Measurements from ENCODE around the gene PIP4P1. TPM values are rescaled to one million over a fixed set of nuclear protein-coding genes. Genes with fewer than 3 reads are reported as not detected.
"Not testable (repeated sequence)": the region's sequence is repeated elsewhere in the genome, so short reads cannot be mapped to it uniquely, and the experiment has no call there.

The PIP4P1 gene
- total RNA-seq, 2 experiments from 2014 or later: 27.6 to 28.7 TPM

DNA sequence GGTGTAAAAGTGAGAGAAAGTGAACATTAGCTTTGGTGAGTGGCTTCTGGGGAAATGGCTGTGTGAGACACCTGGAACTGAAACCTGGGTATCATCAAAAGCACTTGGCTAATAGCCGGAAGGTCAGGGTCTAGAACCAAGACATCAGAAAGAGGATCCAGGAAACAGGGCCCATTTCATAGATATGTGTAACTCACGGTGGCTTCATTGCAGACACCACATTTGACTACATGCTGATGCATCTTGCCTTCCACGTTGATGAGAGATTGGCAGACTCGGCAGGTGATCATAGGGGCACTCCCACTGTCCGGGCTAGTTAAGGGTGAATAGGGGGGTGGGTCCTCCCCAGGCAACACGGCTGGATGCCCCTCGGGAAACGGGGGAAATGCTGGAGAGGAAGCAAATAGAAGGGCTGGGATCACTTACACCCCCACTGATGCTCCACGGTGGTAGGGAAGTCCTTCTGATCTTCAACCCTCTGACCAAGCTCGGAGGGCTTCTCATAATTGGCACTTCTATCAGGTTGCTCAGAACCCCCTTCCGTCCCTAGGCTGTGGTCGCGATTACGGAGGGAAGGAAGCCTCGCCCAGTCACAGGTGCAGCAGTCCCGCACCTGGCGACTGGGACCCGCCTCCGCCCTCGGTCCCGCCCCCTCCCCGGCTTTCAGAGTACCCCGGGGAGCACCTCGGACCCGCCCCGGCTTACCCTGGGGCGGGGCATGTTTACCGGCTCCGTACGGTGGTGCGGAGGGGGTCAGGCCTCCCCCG is 593 bp downstream of the PIP4P1 start:
- Mint-ChIP-seq H3K36me3 (peaks cover 9% of the 10 kb centered on the region), H3K27me3 (peaks cover 5% of the 10 kb centered on the region), H3K9me3 (no peaks in the 10 kb centered on the region), H3K27ac (peak overlapping the region; percentile 92), H3K4me1 (peaks cover 25% of the 10 kb centered on the region), H3K4me3 (peak overlapping the region; percentile 92)
- peak; percentile 50 for DNase-seq

DNA sequence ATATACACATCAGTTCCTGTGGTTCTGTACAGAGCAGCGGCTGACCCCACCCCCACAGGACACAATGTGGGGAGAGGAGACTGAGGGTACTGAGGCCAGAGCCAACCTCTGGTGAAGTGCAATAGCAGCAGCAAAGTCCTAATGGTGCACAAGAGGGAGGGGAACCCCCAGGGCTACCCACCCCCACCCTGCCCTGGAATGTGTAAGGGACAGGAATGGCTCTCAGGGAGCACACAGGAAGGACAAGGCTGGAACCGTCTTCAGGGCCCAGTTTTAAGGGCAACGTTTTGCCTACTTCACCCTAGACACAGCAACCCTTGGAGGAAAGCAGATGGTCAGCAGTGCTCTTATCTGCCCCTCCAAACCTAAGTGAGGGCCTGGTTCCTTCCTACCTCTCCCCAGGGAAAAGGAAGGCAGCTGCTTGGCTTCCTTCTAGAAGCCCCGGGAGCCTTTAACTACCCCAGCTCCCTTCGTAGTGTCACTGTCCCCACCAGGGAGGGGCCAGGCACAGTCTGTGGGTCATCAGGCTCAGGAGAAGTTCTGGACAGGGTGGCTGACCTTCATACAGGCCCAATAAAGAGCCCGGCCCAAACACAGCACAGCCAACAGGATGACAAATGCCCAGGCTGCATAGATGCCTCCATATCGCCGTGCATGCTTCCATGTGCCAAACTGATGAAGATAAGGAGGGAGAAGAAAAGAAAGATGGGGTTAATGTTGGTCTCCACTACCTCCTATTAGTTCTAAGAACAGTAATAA is 3.0 kb downstream of the PIP4P1 start:
- Mint-ChIP-seq H3K4me3 (no peak overlapping the region), H3K36me3 (peaks cover 9% of the 10 kb centered on the region), H3K27me3 (peaks cover 5% of the 10 kb centered on the region), H3K27ac (peak overlapping the region; percentile 11), H3K4me1 (peaks cover 25% of the 10 kb centered on the region), H3K9me3 (no peaks in the 10 kb centered on the region)
- DNase-seq: no peak

- Mint-ChIP-seq H3K9me3 (no peaks in the 10 kb centered on the region), H3K27me3 (peaks cover 5% of the 10 kb centered on the region), H3K36me3 (peaks cover 14% of the 10 kb centered on the region), H3K4me1 (peaks cover 29% of the 10 kb centered on the region), H3K27ac (no peak overlapping the region), H3K4me3 (no peak overlapping the region)
- no peak for DNase-seq
Observed at GRCh38 chr14:20456971-20457370, 4.3 kb downstream of the PIP4P1 start.

- Mint-ChIP-seq H3K4me1 (peaks cover 28% of the 10 kb centered on the region), H3K27me3 (no peaks in the 10 kb centered on the region), H3K4me3 (no peak overlapping the region), H3K27ac (no peak overlapping the region), H3K36me3 (peaks cover 17% of the 10 kb centered on the region), H3K9me3 (no peaks in the 10 kb centered on the region)
- DNase-seq: no peak
Observed at GRCh38 chr14:20455355-20456300, 5.6 kb downstream of the PIP4P1 start.

DNA sequence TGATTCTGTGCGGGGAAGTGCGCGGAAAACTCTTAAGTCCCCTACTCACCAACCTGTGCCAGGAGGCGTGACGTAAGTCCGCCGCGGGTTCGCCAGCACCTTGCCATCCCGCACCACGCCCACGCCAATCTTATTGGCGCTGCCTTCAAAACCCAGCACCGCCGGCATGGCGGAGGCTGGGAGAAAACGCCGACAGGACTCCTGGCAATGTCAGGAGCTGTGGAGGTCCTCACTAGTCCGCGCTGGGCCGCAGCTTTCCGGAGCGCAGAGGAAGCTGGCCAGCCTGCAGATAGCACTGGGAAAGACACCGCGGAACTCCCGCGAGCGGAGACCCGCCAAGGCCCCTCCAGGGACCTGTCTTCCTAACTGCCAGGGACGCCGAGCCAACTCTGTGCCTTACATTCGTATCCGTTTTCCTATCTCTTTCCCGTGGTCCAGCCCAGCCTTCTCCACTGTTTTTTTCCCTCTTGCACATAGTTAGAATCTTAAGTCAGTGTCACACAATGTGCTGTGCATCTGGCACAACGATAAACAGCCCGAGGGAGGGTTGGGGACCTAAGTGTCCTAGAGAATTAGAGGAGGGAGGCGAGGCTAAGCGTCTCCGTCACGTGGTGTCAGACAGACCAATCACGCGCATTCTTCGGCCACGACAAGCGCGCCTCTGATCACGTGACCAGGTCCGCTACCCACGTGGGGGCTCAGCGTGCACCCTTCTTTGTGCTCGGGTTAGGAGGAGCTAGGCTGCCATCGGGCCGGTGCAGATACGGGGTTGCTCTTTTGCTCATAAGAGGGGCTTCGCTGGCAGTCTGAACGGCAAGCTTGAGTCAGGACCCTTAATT is 6.5 kb downstream of the PIP4P1 start, which contains the start of the genes APEX1 and OSGEP:
APEX1 (plus strand) TSS at position 711 of the 839 bp plus-strand sequence. CDS start 420 bp downstream, outside the sequence.
OSGEP (minus strand) TSS at position 297 of the 839 bp plus-strand sequence; CDS start at position 168, 129 bp downstream.
- Mint-ChIP-seq H3K9me3 (no peaks in the 10 kb centered on the region), H3K27me3 (no peaks in the 10 kb centered on the region), H3K27ac (no peak within 1 kb of the TSS), H3K4me3 (peak within 1 kb of the TSS; percentile 63), H3K36me3 (peaks cover 15% of the 10 kb centered on the region), H3K4me1 (peaks cover 20% of the 10 kb centered on the region)
- DNase-seq: peak; percentile 96

DNA sequence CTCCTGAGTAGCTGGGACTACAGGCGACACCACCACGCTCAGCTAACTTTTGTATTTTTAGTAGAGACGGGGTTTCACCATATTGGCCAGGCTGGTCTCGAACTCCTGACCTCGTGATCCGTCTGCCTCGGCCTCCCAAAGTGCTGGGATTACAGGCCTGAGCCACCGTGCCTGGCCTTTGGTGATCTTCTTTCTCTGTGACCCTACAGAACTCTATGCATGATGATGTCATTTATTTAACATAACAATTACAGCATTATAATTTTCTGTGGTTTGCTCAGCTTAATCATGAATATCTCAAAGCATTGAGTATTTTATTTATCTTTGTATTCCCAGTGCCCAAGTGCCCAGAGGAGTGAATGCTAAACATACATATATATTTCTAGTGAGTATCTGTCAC is 8.4 kb downstream of the PIP4P1 start:
- Mint-ChIP-seq H3K27ac (peak overlapping the region; percentile 40), H3K4me1 (peaks cover 12% of the 10 kb centered on the region), H3K36me3 (peaks cover 24% of the 10 kb centered on the region), H3K4me3 (peak overlapping the region; percentile 38)
- not testable (repeated sequence) for DNase-seq, H3K9me3 Mint-ChIP-seq, H3K27me3 Mint-ChIP-seq

- Mint-ChIP-seq H3K27ac (peak overlapping the region; percentile 63), H3K27me3 (no peaks in the 10 kb centered on the region), H3K36me3 (peaks cover 31% of the 10 kb centered on the region), H3K9me3 (no peaks in the 10 kb centered on the region), H3K4me3 (no peak overlapping the region), H3K4me1 (peaks cover 6% of the 10 kb centered on the region)
- no peak for DNase-seq
Observed at GRCh38 chr14:20446889-20447288, 14.3 kb downstream of the PIP4P1 start.

DNA sequence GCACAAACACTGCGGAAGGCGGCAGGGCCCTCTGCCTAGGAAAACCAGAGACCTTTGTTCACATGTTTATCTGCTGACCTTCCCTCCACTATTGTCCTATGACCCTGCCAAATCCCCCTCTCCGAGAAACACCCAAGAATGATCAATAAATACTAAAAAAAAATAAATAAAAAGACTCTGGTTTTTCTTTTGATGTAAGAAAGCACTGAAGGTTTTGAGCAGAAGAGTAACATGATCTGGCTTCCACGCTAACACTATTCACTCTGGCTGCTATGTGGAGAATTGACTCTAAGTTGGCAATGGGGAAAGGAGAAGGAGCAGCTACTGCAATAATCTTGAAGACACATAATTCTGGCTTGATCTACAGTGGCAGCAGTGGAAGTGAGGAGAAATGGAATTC is 17.6 kb downstream of the PIP4P1 start:
- not testable (repeated sequence) for H3K27ac Mint-ChIP-seq, H3K9me3 Mint-ChIP-seq, H3K27me3 Mint-ChIP-seq, DNase-seq, H3K4me3 Mint-ChIP-seq
- Mint-ChIP-seq H3K36me3 (peaks cover 18% of the 10 kb centered on the region), H3K4me1 (peaks cover 20% of the 10 kb centered on the region)

DNA sequence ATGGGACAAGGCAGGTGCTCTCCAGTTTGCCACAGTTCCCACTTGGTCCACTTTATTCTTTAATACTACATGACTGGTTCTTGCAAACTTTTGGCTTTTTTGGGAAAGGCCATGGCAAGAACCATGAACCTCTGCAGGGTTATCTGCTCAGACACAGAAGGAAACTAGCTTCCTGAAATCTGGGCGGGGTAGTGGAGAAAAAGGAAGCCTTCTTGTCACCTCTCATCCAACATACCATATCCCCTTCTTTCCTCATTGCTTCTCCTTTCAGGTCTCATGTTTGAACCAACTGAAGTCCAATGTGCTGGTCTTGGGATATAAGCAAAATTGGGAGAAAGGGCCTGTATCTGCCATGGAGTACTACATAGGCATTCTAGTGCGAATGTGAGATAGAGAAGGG is 19.8 kb downstream of the PIP4P1 start:
- Mint-ChIP-seq H3K36me3 (peaks cover 7% of the 10 kb centered on the region), H3K9me3 (no peaks in the 10 kb centered on the region), H3K4me1 (peaks cover 20% of the 10 kb centered on the region), H3K27me3 (no peaks in the 10 kb centered on the region), H3K27ac (peak overlapping the region; percentile 82), H3K4me3 (no peak overlapping the region)
- no peak for DNase-seq

- Mint-ChIP-seq H3K4me3 (peak overlapping the region; percentile 54), H3K9me3 (no peaks in the 10 kb centered on the region), H3K36me3 (peaks cover 7% of the 10 kb centered on the region), H3K4me1 (peaks cover 20% of the 10 kb centered on the region), H3K27ac (peak overlapping the region; percentile 82), H3K27me3 (no peaks in the 10 kb centered on the region)
- peak; percentile 30 for DNase-seq
Observed at GRCh38 chr14:20440882-20441281, 20.4 kb downstream of the PIP4P1 start.

DNA sequence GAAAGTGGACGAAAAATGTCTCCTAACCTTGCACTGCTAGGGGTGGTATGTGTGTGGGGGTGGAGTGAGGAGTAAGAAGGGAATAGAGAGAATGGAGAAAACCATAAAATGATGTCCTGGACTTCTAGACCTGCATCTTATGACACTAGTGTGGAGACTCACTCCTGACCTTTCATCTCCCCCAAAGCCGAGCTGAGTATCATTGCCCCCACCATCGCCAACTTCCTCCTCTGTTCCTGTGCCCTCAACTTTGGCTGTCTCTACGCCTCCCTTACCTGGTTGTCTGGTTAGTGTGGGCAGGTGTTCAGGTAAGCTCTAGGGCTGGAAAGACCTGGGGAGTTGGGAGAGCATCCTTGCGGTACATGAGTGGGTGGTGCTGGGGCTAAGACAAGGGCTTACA is 20.8 kb downstream of the PIP4P1 start:
- H3K27me3 Mint-ChIP-seq: no peaks in the 10 kb centered on the region
- peaks cover 20% of the 10 kb centered on the region for H3K4me1 Mint-ChIP-seq
- DNase-seq: no peak
- H3K4me3 Mint-ChIP-seq: peak overlapping the region; percentile 54
- peak overlapping the region; percentile 82 for H3K27ac Mint-ChIP-seq
- H3K9me3 Mint-ChIP-seq: no peaks in the 10 kb centered on the region
- peaks cover 7% of the 10 kb centered on the region for H3K36me3 Mint-ChIP-seq

DNA sequence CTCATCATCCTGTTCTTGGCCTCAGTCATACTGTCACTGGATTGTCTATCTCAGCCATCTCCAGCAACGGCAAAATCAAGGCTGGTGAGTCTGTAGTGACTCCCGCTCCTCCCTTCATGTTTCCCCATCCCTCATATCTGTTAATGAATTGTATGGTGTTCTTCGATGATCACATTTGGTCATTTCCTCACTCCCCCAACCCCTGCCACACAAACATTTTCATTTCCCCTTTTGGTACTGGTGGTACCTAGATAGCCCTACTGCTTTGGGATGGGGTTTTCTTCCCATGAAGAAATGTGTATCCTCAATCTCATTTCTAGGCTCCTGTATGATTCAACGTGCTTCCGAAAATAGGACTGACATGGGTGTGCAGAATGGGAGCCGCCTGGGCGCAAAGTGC is 22.6 kb downstream of the PIP4P1 start:
- H3K27ac Mint-ChIP-seq: no peak overlapping the region
- no peak overlapping the region for H3K4me3 Mint-ChIP-seq
- peaks cover 20% of the 10 kb centered on the region for H3K4me1 Mint-ChIP-seq
- H3K27me3 Mint-ChIP-seq: no peaks in the 10 kb centered on the region
- DNase-seq: no peak
- no peaks in the 10 kb centered on the region for H3K9me3 Mint-ChIP-seq
- H3K36me3 Mint-ChIP-seq: peaks cover 7% of the 10 kb centered on the region

- DNase-seq: no peak
- Mint-ChIP-seq H3K27ac (no peak overlapping the region), H3K4me3 (no peak overlapping the region), H3K27me3 (no peaks in the 10 kb centered on the region), H3K36me3 (no peaks in the 10 kb centered on the region), H3K4me1 (peaks cover 13% of the 10 kb centered on the region), H3K9me3 (no peaks in the 10 kb centered on the region)
Observed at GRCh38 chr14:20436363-20436755, 24.9 kb downstream of the PIP4P1 start.
